Measurements from ENCODE around the gene ZNF609. TPM values are rescaled to one million over a fixed set of nuclear protein-coding genes. Genes with fewer than 3 reads are reported as not detected.
A peak's percentile ranks its signal among the peaks of the same experiment; 100 is the strongest.
"Not testable (repeated sequence)": the region's sequence is repeated elsewhere in the genome, so short reads cannot be mapped to it uniquely, and the experiment has no call there.

ZNF609 gene
- total and polyA plus RNA-seq, 2 of the 13 experiments (the other 11 are each of a cell fraction or from before 2014, with no cell fraction given) = 8.9 to 9.9 TPM

- TF ChIP-seq HNRNPUL1 (IDR thresholded peaks at IDR 0.05; ENCODE audit: low read depth, low read length) = peak; percentile 93
- TF ChIP-seq TEAD3 (CRISPR knock-in tag; optimal IDR thresholded peaks at IDR 0.05; ENCODE audit: borderline replicate concordance) = peak; percentile 99
- TF ChIP-seq, protein P1, sequence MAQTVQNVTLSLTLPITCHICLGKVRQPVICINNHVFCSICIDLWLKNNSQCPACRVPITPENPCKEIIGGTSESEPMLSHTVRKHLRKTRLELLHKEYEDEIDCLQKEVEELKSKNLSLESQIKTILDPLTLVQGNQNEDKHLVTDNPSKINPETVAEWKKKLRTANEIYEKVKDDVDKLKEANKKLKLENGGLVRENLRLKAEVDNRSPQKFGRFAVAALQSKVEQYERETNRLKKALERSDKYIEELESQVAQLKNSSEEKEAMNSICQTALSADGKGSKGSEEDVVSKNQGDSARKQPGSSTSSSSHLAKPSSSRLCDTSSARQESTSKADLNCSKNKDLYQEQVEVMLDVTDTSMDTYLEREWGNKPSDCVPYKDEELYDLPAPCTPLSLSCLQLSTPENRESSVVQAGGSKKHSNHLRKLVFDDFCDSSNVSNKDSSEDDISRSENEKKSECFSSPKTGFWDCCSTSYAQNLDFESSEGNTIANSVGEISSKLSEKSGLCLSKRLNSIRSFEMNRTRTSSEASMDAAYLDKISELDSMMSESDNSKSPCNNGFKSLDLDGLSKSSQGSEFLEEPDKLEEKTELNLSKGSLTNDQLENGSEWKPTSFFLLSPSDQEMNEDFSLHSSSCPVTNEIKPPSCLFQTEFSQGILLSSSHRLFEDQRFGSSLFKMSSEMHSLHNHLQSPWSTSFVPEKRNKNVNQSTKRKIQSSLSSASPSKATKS (CRISPR knock-in tag; IDR thresholded peaks at IDR 0.05) = 0 out of 2 replicates have a peak, but pooled peaks have one; percentile 58
- TF ChIP-seq SCMH1 (CRISPR knock-in tag; IDR thresholded peaks at IDR 0.05; ENCODE audit: borderline replicate concordance) = no peak
- peak; percentile 69; the same call in 1 of the 2 replicates for TF ChIP-seq HMG20A (CRISPR knock-in tag; IDR thresholded peaks at IDR 0.05; ENCODE audit: borderline replicate concordance)
- TF ChIP-seq JUN (CRISPR knock-in tag; IDR thresholded peaks at IDR 0.05) = no peak
- TF ChIP-seq, protein P2, sequence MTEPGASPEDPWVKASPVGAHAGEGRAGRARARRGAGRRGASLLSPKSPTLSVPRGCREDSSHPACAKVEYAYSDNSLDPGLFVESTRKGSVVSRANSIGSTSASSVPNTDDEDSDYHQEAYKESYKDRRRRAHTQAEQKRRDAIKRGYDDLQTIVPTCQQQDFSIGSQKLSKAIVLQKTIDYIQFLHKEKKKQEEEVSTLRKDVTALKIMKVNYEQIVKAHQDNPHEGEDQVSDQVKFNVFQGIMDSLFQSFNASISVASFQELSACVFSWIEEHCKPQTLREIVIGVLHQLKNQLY (CRISPR knock-in tag; IDR thresholded peaks at IDR 0.05) = peak; percentile 70; the same call in 1 of the 2 replicates
- TF ChIP-seq NBN (conservative IDR thresholded peaks at IDR 0.05) = no peak
- TF ChIP-seq POLR2A (IDR thresholded peaks at IDR 0.05; ENCODE audit: insufficient read depth in 1 of 2, low read depth in 2 of 2, low read length in 2 of 2) = peak; percentile 32 to 46; a peak in 2 of 4 replicates
- peak; percentile 42 for TF ChIP-seq CREM (IDR thresholded peaks at IDR 0.05)
- TF ChIP-seq CREM (CRISPR knock-in tag; IDR thresholded peaks at IDR 0.05) = no peak
Measured at GRCh38 chr15:64642875-64643274, 182.5 kb downstream of the ZNF609 start (continued).

GRCh38 chr15:64643685-64644084 lies 183.3 kb downstream of the ZNF609 start:
- ATAC-seq = no peak
- CTCF ChIA-PET (ENCODE audit: low intra/inter-chr PET ratio, low total read pairs) = no interaction called here
- Histone ChIP-seq H3K79me2 (ENCODE audit: insufficient read depth, low read length) (peaks cover 8% of the 10 kb centered on the region), H2AFZ (ENCODE audit: low read length) (no peak overlapping the region), H4K20me1 (ENCODE audit: insufficient read depth, low read length) (no peaks in the 10 kb centered on the region), H3K4me1 (ENCODE audit: insufficient read depth, low read length) (peaks cover 59% of the 10 kb centered on the region), H3K27me3 (ENCODE audit: control insufficient read depth in 1 of 2, insufficient read depth in 2 of 2, low read length in 2 of 2) (no peaks in the 10 kb centered on the region), H3K27ac (ENCODE audit: extremely low read length, insufficient read depth, low read length) (peak overlapping the region; percentile 87), H3K4me3 (replicated peaks in 1 of 3; ENCODE audit: insufficient read depth in 1 of 3, low read depth in 2 of 3, low read length in 3 of 3) (peak overlapping the region in 1 of 3 experiments; percentile 49; a peak in 1 of 6 replicates), H3K36me3 (replicated peaks in 1 of 2; ENCODE audit: control insufficient read depth in 1 of 2, insufficient read depth in 2 of 2, low read length in 2 of 2) (no peaks in the 10 kb centered on the region), H3K9me3 (ENCODE audit: low read length) (no peaks in the 10 kb centered on the region), H3K4me2 (ENCODE audit: low read depth, low read length) (peak overlapping the region; percentile 71), H3K9ac (ENCODE audit: insufficient read depth, low read depth, low read length) (no peak overlapping the region)
- POLR2A ChIA-PET = interaction anchor here (1.2 to 2.4 kb wide), 3 partner anchors 8 to 256 kb away, joined by 3 to 17 read pairs (median 3); partner anchors contain the start of gene TRIP4
- intact Hi-C loops (cut with micrococcal nuclease; ENCODE audit: unreplicated experiment) = loop anchor here (10.0 kb wide), 1 partner anchor 49 kb away; no protein-coding TSS in a partner anchor
- DNase-seq (ENCODE audit: low spot score) = no peak
- TF ChIP-seq ZNF672 (CRISPR knock-in tag; IDR thresholded peaks at IDR 0.05) = no peak
- TF ChIP-seq ZNF121 (CRISPR knock-in tag; IDR thresholded peaks at IDR 0.05) = peak; percentile 81
- FAIRE-seq = no peak
- in situ Hi-C loops (cut with HindIII; ENCODE audit: extremely low pct_ligation_motif_present, low pct_unique_long_range_greater_than_20kb) = no loop called here
- no TSS peak for BruUV-seq (replicated peaks)
- WGBS (ENCODE audit: low lambda C conversion rate) = 100% methylated on average over 1 of the region's 1 CpG

DNA sequence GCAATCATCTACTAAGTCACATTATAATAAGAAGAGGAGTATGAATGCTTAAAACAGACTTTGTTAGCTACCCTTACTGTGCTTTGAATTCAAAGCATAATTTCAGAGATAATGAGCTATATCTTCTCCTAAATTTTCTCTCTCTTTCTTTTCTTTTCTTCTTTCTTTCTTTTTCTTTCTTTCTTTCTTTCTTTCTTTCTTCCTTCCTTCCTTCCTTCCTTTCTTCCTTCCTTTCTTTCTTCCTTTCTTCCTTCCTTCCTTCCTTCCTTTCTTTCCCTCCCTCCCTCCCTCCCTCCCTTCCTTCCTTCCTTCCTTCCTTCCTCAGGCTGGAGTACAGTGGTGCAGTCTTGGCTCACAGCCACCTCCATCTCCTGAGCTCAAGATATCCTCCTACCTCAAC lies 184.4 kb downstream of the ZNF609 start:
- FAIRE-seq; BruUV-seq (replicated peaks); H3K79me2 ChIP-seq (ENCODE audit: insufficient read depth, low read length); H3K9me3 ChIP-seq (ENCODE audit: low read length); POLR2A ChIA-PET; H3K4me3 ChIP-seq (replicated peaks in 1 of 3; ENCODE audit: insufficient read depth in 1 of 3, low read depth in 2 of 3, low read length in 3 of 3); H4K20me1 ChIP-seq (ENCODE audit: insufficient read depth, low read length); H2AFZ ChIP-seq (ENCODE audit: low read length); H3K27me3 ChIP-seq (ENCODE audit: control insufficient read depth in 1 of 2, insufficient read depth in 2 of 2, low read length in 2 of 2); H3K4me2 ChIP-seq (ENCODE audit: low read depth, low read length); ATAC-seq; H3K36me3 ChIP-seq (replicated peaks in 1 of 2; ENCODE audit: control insufficient read depth in 1 of 2, insufficient read depth in 2 of 2, low read length in 2 of 2); H3K9ac ChIP-seq (ENCODE audit: insufficient read depth, low read depth, low read length); CTCF ChIA-PET (ENCODE audit: low intra/inter-chr PET ratio, low total read pairs); DNase-seq (ENCODE audit: low spot score); in situ Hi-C loops (cut with HindIII; ENCODE audit: extremely low pct_ligation_motif_present, low pct_unique_long_range_greater_than_20kb): not testable (repeated sequence)
- H3K4me1 ChIP-seq (ENCODE audit: insufficient read depth, low read length) = peaks cover 50% of the 10 kb centered on the region
- peak overlapping the region; percentile 87 for H3K27ac ChIP-seq (ENCODE audit: extremely low read length, insufficient read depth, low read length)
- intact Hi-C loops (cut with micrococcal nuclease; ENCODE audit: unreplicated experiment) = loop anchor here (10.0 kb wide), 1 partner anchor 50 kb away; no protein-coding TSS in a partner anchor
